HG03196 (cell line): ENCODE measurements around the gene HJV.

ENCODE experiments used
- ATAC-seq: cut with Tn5 transposase; IDR thresholded peaks from one replicate; pipeline ENCODE4 v1.9.1; 2021; ENCODE audit not compliant: unreplicated experiment

HJV gene

GRCh38 chr1:145978854-145979745, 42.4 kb downstream of the HJV start:
- peak; percentile 86 for ATAC-seq

DNA sequence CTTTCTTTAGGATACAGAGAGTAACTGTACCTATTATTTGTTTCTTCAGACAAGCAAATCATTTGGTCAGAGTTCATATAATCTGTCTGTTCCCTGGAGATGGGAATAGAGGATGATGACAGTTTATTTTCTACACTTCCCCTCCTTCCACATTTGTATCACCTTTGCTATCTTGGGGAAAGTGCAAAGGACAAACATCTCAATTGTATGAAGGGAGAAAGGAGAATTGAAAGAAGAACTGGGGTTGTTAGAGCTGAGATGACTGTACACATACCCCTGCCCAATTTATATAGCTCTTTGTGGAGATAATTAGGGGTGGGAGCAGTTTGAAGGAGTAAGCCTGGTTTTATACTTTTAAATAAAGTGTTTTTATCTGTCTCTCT, 43.1 kb downstream of the HJV start:
- ATAC-seq, result no peak

DNA sequence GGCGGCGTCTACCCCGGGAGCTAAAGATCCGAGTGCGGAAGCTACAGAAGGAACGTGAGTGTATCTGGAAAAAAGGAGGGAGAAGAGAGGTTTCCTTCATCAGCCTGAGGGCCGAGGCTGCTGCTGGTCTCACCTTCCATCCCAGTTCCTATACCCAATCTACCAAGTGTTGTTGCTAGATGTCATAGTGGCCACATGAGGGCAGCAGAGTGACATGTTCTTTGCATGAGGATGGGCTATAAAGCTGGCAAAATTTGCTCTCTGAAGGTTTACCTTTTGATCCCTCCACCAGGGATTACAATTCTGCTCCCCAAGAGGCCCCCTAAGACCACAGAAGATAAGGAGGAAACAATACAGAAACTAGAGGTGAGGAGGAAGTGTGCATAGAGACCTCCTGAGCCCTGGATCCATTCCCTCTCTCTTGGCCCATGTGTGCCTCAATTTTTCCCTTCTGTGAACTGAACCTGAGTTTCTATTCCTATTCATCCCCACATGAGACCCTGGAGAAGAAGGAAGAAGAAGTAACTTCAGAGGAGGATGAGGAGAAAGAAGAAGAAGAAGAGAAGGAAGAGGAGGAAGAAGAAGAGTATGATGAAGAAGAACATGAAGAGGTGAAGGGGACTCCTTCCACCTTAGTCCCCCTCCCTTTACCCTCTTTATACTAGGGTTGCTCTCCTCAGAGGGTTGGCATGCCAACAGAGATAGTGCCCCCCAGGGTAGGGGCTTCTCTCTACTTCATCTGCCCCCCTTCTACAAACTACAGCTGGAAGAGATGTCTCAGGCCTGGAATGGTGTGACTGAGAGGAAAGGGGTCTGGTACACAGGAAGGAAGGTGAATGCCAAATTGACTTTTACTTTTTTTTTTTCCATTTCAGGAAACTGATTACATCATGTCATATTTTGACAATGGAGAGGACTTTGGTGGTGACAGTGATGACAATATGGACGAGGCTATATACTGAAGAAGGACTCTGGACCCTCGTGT, 43.8 kb downstream of the HJV start:
- ATAC-seq, result peak; percentile 28

DNA sequence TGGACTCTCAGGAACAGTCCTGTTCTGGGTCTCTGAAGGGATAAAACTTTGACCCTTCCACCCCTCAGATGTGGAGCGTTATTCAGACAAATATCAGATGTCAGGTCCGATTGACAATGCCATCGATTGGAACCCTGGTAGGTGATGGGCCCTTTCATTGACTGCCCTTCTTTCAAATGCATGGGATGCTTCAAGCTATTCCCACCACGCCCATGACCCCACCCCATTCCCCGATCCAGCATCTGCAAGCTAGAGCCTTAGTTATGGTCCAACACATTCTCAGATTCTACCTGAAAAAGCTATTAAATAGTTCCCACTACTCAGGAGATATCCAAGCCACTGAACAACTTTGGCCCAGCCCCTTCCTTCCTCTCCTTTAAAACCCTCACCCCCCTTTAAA, 44.5 kb downstream of the HJV start:
- ATAC-seq, result no peak

DNA sequence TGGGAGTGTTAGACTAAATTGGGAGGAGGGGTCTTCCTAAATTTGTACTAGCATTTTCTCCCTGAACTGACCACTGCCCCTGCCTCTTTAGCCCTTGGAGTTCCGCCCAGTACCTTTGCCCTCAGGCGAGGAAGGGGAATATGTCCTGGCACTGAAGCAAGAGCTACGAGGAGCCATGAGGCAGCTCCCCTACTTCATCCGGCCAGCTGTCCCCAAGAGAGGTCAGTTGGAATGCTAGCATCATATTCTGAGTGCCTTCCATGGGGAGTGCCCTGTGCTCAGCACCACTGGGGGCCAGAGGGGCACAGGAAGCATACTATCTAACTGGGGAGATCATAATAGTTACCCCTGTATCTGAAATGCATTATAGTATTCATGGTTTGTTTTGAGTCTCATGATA, 46.3 kb downstream of the HJV start:
- no peak for ATAC-seq

DNA sequence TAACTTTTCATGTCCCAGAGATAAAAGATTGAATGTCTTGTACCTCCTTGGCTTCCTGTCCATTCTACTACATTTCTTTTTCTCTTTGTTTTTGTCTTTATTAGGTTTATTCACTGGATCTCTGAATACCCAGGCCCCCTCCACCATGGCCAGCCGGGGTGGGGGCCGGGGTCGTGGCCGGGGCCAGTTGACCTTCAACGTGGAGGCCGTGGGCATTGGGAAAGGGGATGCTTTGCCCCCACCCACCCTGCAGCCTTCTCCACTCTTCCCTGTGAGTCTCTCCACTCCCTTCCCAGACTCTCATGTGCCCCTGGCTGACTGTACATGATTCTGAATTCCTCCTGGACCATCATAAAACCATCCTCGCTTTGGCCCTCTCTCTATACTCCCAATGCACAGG, 46.8 kb downstream of the HJV start:
- ATAC-seq, result no peak

DNA sequence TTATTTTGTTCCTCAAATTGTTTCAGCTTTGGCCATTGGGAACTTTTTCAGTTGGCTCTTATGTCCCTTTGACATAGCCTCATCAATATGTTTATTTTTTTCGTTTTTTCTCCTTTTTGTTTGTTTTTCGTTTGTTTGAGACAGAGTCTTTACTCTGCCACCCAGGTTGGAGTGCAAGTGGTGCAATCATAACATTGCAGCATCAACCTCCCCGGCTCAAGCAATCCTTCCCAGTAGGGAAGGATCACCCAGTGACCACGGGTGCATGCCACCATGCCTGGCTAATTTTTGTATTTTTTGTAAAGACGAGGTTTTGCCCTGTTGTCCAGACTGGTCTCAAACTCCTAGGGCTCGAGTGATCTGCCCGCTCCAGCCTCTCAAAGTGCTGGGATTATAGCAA, 49.0 kb downstream of the HJV start:
- ATAC-seq, result no peak
